C4-2B (cell line): ENCODE measurements around the gene PRKACB.

Source experiments
- ZFX ChIP-seq: fragments of 450-650 bp; IDR thresholded peaks from 2 replicates; pipeline ENCODE4 v1.6.1; 2017
- TF ChIP-seq, protein P1 (sequence below): fragments of 450-650 bp; conservative IDR thresholded peaks from 2 replicates; pipeline ENCODE4 v1.5.1; 2017; ENCODE audit warnings: mild to moderate bottlenecking

DNA sequence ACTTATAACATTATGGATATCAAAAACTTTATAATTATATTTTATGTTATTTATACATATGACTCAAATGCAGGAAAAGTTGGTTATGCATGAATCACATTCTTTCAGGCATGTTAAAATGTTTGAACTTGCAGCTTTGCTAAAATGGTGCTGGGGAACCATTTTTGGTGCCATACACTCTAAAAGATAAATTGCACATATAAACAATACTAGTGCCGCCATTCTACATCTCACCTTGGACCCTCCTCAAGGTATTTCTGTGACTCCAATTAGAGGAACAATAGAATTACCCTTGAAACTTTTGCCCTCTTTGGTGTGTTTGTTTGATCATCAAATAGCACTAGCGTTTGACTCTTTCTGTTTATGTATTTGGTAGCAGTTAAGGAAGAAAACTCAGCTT is 997 bp downstream of the PRKACB start:
- TF ChIP-seq, protein P1, sequence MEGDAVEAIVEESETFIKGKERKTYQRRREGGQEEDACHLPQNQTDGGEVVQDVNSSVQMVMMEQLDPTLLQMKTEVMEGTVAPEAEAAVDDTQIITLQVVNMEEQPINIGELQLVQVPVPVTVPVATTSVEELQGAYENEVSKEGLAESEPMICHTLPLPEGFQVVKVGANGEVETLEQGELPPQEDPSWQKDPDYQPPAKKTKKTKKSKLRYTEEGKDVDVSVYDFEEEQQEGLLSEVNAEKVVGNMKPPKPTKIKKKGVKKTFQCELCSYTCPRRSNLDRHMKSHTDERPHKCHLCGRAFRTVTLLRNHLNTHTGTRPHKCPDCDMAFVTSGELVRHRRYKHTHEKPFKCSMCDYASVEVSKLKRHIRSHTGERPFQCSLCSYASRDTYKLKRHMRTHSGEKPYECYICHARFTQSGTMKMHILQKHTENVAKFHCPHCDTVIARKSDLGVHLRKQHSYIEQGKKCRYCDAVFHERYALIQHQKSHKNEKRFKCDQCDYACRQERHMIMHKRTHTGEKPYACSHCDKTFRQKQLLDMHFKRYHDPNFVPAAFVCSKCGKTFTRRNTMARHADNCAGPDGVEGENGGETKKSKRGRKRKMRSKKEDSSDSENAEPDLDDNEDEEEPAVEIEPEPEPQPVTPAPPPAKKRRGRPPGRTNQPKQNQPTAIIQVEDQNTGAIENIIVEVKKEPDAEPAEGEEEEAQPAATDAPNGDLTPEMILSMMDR, result no peak
- no peak for TF ChIP-seq ZFX
